B cell (primary cell): Measurements from ENCODE around the gene AVEN. TPM values are rescaled to one million over a fixed set of nuclear protein-coding genes. Genes with fewer than 3 reads are reported as not detected.

Experiments
- ATAC-seq: fragments of 200-7000 bp; cut with Tn5 transposase; one replicate; pipeline ENCODE4 v1.10.0; 2021; ENCODE audit warnings: low read depth, mild to moderate bottlenecking, moderate number of reproducible peaks, moderate library complexity
- CTCF ChIA-PET: fragments of 350-600 bp; sonication (Branson Sonifier 250); formaldehyde crosslinking; loops from one replicate; lab custom pipeline; 2021; ENCODE audit warnings: antibody characterized with exemption, inconsistent platforms; lab: Charles Lee
- POLR2A ChIA-PET: fragments of 350-600 bp; sonication (Branson Sonifier 250); formaldehyde crosslinking; loops from one replicate; lab custom pipeline; 2021; ENCODE audit warnings: antibody characterized with exemption; lab: Charles Lee
- DNase-seq: peaks from one replicate; pipeline ENCODE4 v3.0.0; 2013
- H2AFZ ChIP-seq: 2 replicates; pipeline ENCODE4 v1.6.1; 2012; ENCODE audit warnings: mild to moderate bottlenecking, low read depth, low read length; ENCODE audit not compliant: insufficient read depth, poor library complexity, severe bottlenecking
- H3K27ac ChIP-seq, 2 donors: 1 replicate in 1 of 2; 2 replicates in 1 of 2; pipeline ENCODE4 v1.5.1; 2012 to 2013; ENCODE audit warnings: low read length in 2 of 2, mild to moderate bottlenecking in 2 of 2, moderate library complexity in 1 of 2
- H3K27me3 ChIP-seq, 4 experiments: fragments of 200-600 bp in 1 of 4; sonication (generic) in 1 of 4; replicated peaks in 1 of 4; 1 replicate in 2 of 4; 2 replicates in 2 of 4; pipeline versions ENCODE4 v1.6.1 to v1.7.0; 2013 to 2016; ENCODE audit warnings: low read length in 3 of 4, mild to moderate bottlenecking in 2 of 4, mixed read lengths in 1 of 4, moderate library complexity in 1 of 4; ENCODE audit not compliant: insufficient read depth in 4 of 4, control insufficient read depth in 3 of 4; ENCODE audit errors: control extremely low read depth in 1 of 4
- H3K36me3 ChIP-seq, 2 experiments: replicated peaks in 1 of 2; 1 replicate in 1 of 2; 2 replicates in 1 of 2; pipeline versions ENCODE4 v1.6.1 to v1.7.1; 2013; ENCODE audit warnings: low read length in 1 of 2; ENCODE audit not compliant: insufficient read depth in 2 of 2, control insufficient read depth in 1 of 2; ENCODE audit errors: control extremely low read depth in 1 of 2, extremely low read depth in 1 of 2
- H3K4me1 ChIP-seq, 2 donors: fragments of 200-600 bp in 1 of 2; sonication (generic) in 1 of 2; 1 replicate in 1 of 2; 2 replicates in 1 of 2; pipeline versions ENCODE4 v1.5.1 to v1.6.1; 2013 to 2017; ENCODE audit warnings: low read length in 2 of 2; ENCODE audit not compliant: control insufficient read depth in 2 of 2, insufficient read depth in 2 of 2
- H3K4me2 ChIP-seq: replicated peaks from 2 replicates; pipeline ENCODE3; 2012; ENCODE audit warnings: mild to moderate bottlenecking, low read depth, low read length; ENCODE audit not compliant: poor library complexity, severe bottlenecking
- H3K4me3 ChIP-seq, 5 experiments: fragments of 200-600 bp in 1 of 5; sonication (generic) in 1 of 5; 1 replicate in 3 of 5; 2 replicates in 2 of 5; pipeline versions ENCODE4 v1.5.1 to v1.7.0; 2011 to 2016; ENCODE audit warnings: low read length in 4 of 5, mild to moderate bottlenecking in 4 of 5, low read depth in 2 of 5, control low read depth in 1 of 5, moderate library complexity in 1 of 5; ENCODE audit not compliant: insufficient read depth in 1 of 5; ENCODE audit errors: control extremely low read depth in 1 of 5, extremely low read depth in 1 of 5
- H3K79me2 ChIP-seq: fragments of 200-600 bp; sonication (generic); one replicate; pipeline ENCODE4 v1.6.0; 2016; ENCODE audit warnings: low read length; ENCODE audit not compliant: control insufficient read depth, insufficient read depth
- H3K9ac ChIP-seq: fragments of 200-600 bp; sonication (generic); 2 replicates; pipeline ENCODE4 v1.6.1; 2017; ENCODE audit warnings: mild to moderate bottlenecking, low read length, moderate library complexity
- H3K9me3 ChIP-seq, 3 donors: one replicate each; pipeline versions ENCODE4 v1.6.1 to v1.7.1; 2013; ENCODE audit warnings: low read length in 2 of 3; ENCODE audit not compliant: control insufficient read depth in 2 of 3, insufficient read depth in 1 of 3; ENCODE audit errors: control extremely low read depth in 1 of 3
- H4K20me1 ChIP-seq: 2 replicates; pipeline ENCODE4 v1.6.0; 2012; ENCODE audit warnings: mild to moderate bottlenecking, low read length; ENCODE audit not compliant: insufficient read depth, control insufficient read depth, poor library complexity, severe bottlenecking
- H3K27ac Mint-ChIP-seq: one replicate; pipeline ENCODE4 v1.8.0; 2021; ENCODE audit warnings: mixed read lengths
- H3K27me3 Mint-ChIP-seq: one replicate; pipeline ENCODE4 v1.8.0; 2021; ENCODE audit warnings: mixed read lengths
- H3K4me1 Mint-ChIP-seq: one replicate; pipeline ENCODE4 v1.8.0; 2021; ENCODE audit warnings: mixed read lengths
- H3K4me3 Mint-ChIP-seq: one replicate; pipeline ENCODE4 v1.8.0; 2021; ENCODE audit warnings: mixed read lengths
- H3K9me3 Mint-ChIP-seq: one replicate; pipeline ENCODE4 v1.8.0; 2022; ENCODE audit warnings: mixed read lengths; ENCODE audit not compliant: insufficient read depth
- EZH2 ChIP-seq: IDR thresholded peaks from 2 replicates; pipeline ENCODE4 v1.6.1; 2012; ENCODE audit warnings: borderline replicate concordance, low read depth, mild to moderate bottlenecking, moderate library complexity, low read length; ENCODE audit not compliant: insufficient read depth, poor library complexity, severe bottlenecking
- WGBS: methylation state at CpG from one replicate; pipeline ENCODE4 v1.1.5; 2013; ENCODE audit warnings: missing lambda C conversion rate; ENCODE audit not compliant: insufficient coverage; 5-methylcytosine and 5-hydroxymethylcytosine counted together
- intact Hi-C: fragments of 100-400 bp; cut with micrococcal nuclease; formaldehyde crosslinking; loops from one replicate; pipeline ENCODE4 v1.10.0; 2022
- polyA plus RNA-seq: library from polyadenylated mRNA; depleted of rRNA; stranded (reverse); fragments of >200 nt; gene quantifications from 2 replicates; pipeline ENCODE4 v1.2.3, GENCODE V29; 2012
- total RNA-seq, 2 donors: library from RNA; stranded (reverse); fragments of 120-200 nt in 1 of 2; gene quantifications; 1 replicate in 1 of 2; 2 replicates in 1 of 2; pipeline versions ENCODE4 v1.2.3 to v1.2.4, GENCODE V29; 2013 to 2022
- TF ChIP-seq, protein P1 (sequence below): fragments of 200-600 bp; IDR thresholded peaks from one replicate; pipeline ENCODE4 v1.8.0; 2022; ENCODE audit warnings: antibody characterized with exemption, mild to moderate bottlenecking

AVEN gene
- total and polyA plus RNA-seq, 2 donors (not counting 1 experiment from before 2014, with no cell fraction given) = 1.8 to 8.2 TPM

DNA sequence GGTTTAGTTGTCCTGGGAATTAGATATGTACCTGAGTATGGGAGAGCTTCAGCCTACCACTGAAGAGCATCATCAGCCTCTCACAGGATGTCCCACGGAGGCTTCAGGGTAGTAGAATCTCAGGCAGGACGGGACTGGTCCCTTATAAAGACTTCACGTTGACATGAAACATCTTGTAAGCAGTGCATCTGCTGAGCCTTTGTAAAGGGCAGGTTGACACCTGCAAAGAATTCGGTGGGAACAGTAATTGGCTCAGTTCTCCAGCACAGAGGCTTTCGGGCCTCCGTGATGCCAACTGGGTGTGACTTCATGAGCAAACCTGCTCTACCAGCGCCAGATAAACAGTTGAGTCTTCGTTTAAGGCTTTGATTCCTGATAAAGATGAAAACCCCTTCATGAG is 26.9 kb upstream of the AVEN start:
- Mint-ChIP-seq H3K27me3 (no peaks in the 10 kb centered on the region), H3K4me3 (no peak overlapping the region), H3K9me3 (no peaks in the 10 kb centered on the region), H3K4me1 (peaks cover 4% of the 10 kb centered on the region), H3K27ac (no peak overlapping the region)
- intact Hi-C loops = no loop called here
- Histone ChIP-seq H3K27ac (no peak overlapping the region), H3K4me3 (no peak overlapping the region), H3K4me2 (no peak overlapping the region), H3K36me3 (no peaks in the 10 kb centered on the region), H3K79me2 (no peaks in the 10 kb centered on the region), H3K9ac (no peak overlapping the region), H3K9me3 (no peaks in the 10 kb centered on the region), H2AFZ (no peak overlapping the region), H4K20me1 (no peaks in the 10 kb centered on the region), H3K4me1 (peaks cover 0 to 4% of the 10 kb centered on the region in 2 donors), H3K27me3 (no peaks in the 10 kb centered on the region)
- ChIA-PET POLR2A (no interaction called here), CTCF (interaction anchor here (1.0 to 1.8 kb wide), 3 partner anchors 29 to 176 kb away, joined by 3 to 6 read pairs (median 5); partner anchors contain the start of gene KATNBL1)
- no peak for TF ChIP-seq EZH2
- TF ChIP-seq, protein P1, sequence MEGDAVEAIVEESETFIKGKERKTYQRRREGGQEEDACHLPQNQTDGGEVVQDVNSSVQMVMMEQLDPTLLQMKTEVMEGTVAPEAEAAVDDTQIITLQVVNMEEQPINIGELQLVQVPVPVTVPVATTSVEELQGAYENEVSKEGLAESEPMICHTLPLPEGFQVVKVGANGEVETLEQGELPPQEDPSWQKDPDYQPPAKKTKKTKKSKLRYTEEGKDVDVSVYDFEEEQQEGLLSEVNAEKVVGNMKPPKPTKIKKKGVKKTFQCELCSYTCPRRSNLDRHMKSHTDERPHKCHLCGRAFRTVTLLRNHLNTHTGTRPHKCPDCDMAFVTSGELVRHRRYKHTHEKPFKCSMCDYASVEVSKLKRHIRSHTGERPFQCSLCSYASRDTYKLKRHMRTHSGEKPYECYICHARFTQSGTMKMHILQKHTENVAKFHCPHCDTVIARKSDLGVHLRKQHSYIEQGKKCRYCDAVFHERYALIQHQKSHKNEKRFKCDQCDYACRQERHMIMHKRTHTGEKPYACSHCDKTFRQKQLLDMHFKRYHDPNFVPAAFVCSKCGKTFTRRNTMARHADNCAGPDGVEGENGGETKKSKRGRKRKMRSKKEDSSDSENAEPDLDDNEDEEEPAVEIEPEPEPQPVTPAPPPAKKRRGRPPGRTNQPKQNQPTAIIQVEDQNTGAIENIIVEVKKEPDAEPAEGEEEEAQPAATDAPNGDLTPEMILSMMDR = no peak
- ATAC-seq (no peak), DNase-seq (no peak)
- 97% methylated on average over 8 of the region's 8 CpGs for WGBS

DNA sequence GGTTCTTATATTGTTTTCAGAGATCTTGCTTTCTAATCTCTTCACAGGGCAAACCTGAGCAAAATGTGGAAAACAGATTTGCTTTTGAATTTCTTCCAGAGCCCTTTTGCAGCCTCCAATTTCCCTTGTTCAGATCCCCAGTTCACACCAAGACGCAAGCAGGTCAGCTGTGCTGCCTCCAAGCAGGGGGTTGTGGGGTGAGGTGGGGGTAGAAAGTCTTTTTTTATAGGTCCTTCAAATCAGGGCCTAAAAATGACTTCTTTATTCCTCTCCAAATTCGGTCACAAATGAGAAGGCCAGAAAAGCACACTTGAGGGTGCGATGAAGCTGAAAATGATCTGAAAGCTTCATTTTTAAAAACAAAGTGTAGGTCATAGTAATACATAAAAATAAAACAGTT is 26.3 kb upstream of the AVEN start:
- H3K4me3 Mint-ChIP-seq = no peak overlapping the region
- WGBS = no CpG with 5 or more reads among the region's 3 CpGs
- Histone ChIP-seq H2AFZ (no peak overlapping the region), H3K79me2 (no peaks in the 10 kb centered on the region), H3K9ac (no peak overlapping the region), H4K20me1 (no peaks in the 10 kb centered on the region), H3K4me1 (peaks cover 0 to 4% of the 10 kb centered on the region in 2 donors), H3K9me3 (no peaks in the 10 kb centered on the region), H3K4me3 (no peak overlapping the region), H3K27me3 (no peaks in the 10 kb centered on the region), H3K27ac (no peak overlapping the region), H3K4me2 (no peak overlapping the region), H3K36me3 (no peaks in the 10 kb centered on the region)
- no peaks in the 10 kb centered on the region for H3K9me3 Mint-ChIP-seq
- peaks cover 4% of the 10 kb centered on the region for H3K4me1 Mint-ChIP-seq
- ATAC-seq = no peak
- no peak for TF ChIP-seq EZH2
- TF ChIP-seq, protein P1 = no peak
- ChIA-PET POLR2A (no interaction called here), CTCF (interaction anchor here (1.0 to 1.8 kb wide), 2 partner anchors 30 to 177 kb away, joined by 3 to 5 read pairs; no protein-coding TSS in a partner anchor)
- DNase-seq = no peak
- intact Hi-C loops = no loop called here
- H3K27ac Mint-ChIP-seq = no peak overlapping the region
- H3K27me3 Mint-ChIP-seq = no peaks in the 10 kb centered on the region
